Spleen (tissue), 7 donors: ENCODE data around the gene IGFBP3.

Source experiments
- CTCF ChIP-seq, 11 experiments: fragments of 200-600 bp in 7 of 11; fragments of 450-650 bp in 4 of 11; sonication (generic) in 4 of 11; IDR thresholded peaks in 8 of 11; conservative IDR thresholded peaks in 3 of 11; 1 replicate in 7 of 11; 2 replicates in 4 of 11; pipeline versions ENCODE4 v1.4.0 to v1.8.0; 2016 to 2021; ENCODE audit warnings: antibody characterized with exemption in 11 of 11, inconsistent platforms in 4 of 11, mild to moderate bottlenecking in 1 of 11
- POLR2A ChIP-seq, 3 donors: fragments of 450-650 bp; IDR thresholded peaks; one replicate each; pipeline ENCODE4 v1.5.1; 2017; ENCODE audit warnings: antibody characterized with exemption in 3 of 3, mild to moderate bottlenecking in 1 of 3
- POLR2AphosphoS5 ChIP-seq, 3 donors: sonication (generic); formaldehyde crosslinking; IDR thresholded peaks; one replicate each; pipeline ENCODE4 v1.5.1; 2017; ENCODE audit warnings: antibody characterized with exemption in 3 of 3
- donor health status: DM: no; HTN: no; CAD: no; lungs with moderate emphysema.
- donor health status: DM: no; HTN: no; CAD: no.
- donor health status: DM: no; HTN: no; CAD: no.

DNA sequence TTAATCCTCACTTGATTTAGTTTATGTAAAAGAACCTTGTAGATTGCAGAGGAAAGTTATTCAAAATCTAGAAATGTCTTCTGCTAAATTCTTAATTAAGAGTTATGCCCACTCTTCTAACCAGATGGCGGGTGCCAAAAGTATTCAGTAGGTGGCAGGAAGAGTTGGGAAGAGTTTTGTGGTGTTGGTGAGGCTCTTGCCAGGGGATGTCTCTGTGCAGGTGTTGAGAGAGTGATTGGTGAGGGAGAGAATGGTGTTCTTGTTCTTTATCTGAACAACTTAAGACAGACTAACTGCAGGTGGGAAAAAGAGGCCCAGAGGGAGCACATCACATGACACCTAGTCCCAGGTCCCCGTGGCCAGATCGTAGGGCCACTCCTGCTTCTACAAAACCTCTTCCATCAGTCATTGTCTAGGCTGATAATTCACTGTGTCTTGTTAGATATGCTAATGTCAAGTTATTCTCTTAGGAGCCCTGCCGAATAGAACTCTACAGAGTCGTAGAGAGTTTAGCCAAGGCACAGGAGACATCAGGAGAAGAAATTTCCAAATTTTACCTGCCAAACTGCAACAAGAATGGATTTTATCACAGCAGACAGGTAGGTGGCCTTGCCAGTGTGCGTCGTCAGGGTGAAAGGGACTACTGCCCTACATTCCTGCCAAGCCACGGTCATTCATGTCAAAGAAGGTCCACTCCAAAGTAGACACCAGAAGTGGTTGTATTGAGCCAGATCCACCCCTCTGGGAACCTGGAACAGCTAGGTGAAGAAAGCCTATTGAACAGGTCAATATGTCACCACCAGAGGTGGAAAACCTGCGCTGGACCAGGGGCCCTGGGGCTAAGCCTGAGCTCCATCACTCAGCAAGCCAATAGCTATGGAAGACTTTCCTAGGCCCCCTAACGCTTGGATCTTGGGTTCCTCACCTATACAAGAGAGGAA lies 29.3 kb downstream of the IGFBP3 start:
- TF ChIP-seq CTCF (IDR thresholded peaks at IDR 0.05 in 8 of 11, conservative IDR thresholded peaks at IDR 0.05 in 3 of 11) (no peak), POLR2AphosphoS5 (IDR thresholded peaks at IDR 0.05) (no peak), POLR2A (IDR thresholded peaks at IDR 0.05) (no peak)
